IMR-90 (cell line): ENCODE results near the gene STAG2.
"Not testable (repeated sequence)": the region's sequence is repeated elsewhere in the genome, so short reads cannot be mapped to it uniquely, and the experiment has no call there.

Experiments
- CEBPB ChIP-seq: IDR thresholded peaks from 2 replicates; pipeline ENCODE4 v1.6.1; 2012; ENCODE audit warnings: low read depth, low read length, improper control_type of control experiment
- CHD1 ChIP-seq: IDR thresholded peaks from 2 replicates; pipeline ENCODE4 v1.6.1; 2012; ENCODE audit warnings: low read depth, low read length, improper control_type of control experiment
- MAFK ChIP-seq: IDR thresholded peaks from 2 replicates; pipeline ENCODE4 v1.6.1; 2012; ENCODE audit warnings: low read depth, low read length, improper control_type of control experiment
- POLR2A ChIP-seq: IDR thresholded peaks from 2 replicates; pipeline ENCODE4 v1.6.1; 2012; ENCODE audit warnings: mild to moderate bottlenecking, low read depth, low read length
- RFX5 ChIP-seq: IDR thresholded peaks from 2 replicates; pipeline ENCODE4 v1.8.0; 2012; ENCODE audit warnings: low read depth, mild to moderate bottlenecking, low read length, moderate library complexity
- TF ChIP-seq, protein P1 (sequence below): conservative IDR thresholded peaks from 2 replicates; pipeline ENCODE4 v1.5.1; 2012; ENCODE audit warnings: mild to moderate bottlenecking, low read depth, low read length, improper control_type of control experiment
- TF ChIP-seq, protein P2 (sequence below): fragments of 150-350 bp; IDR thresholded peaks from 2 replicates; pipeline ENCODE4 v1.6.1; 2017; ENCODE audit warnings: mild to moderate bottlenecking, antibody characterized with exemption, low read length, low read depth

DNA sequence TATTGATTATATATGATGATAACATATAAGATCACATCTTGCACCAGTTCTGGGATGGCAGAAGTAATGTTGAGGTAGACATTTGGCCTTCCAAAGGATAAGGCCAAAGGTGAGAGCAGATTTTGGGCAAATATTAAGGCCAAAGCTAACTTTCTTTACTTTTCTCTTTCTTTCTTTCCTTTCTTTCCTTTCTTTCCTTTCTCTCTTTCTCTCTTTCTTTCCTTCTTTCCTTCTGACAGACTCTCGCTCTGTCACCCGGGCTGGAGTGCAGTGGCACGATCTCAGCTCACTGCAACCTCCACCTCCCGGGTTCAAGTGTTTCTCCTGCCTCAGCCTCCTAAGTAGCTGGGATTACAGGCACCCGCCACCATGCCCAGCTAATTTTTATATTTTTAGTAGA lies 170.9 kb downstream of the STAG2 start:
- TF ChIP-seq RFX5, POLR2A, CHD1, CEBPB, MAFK: not testable (repeated sequence)
- TF ChIP-seq, protein P1, sequence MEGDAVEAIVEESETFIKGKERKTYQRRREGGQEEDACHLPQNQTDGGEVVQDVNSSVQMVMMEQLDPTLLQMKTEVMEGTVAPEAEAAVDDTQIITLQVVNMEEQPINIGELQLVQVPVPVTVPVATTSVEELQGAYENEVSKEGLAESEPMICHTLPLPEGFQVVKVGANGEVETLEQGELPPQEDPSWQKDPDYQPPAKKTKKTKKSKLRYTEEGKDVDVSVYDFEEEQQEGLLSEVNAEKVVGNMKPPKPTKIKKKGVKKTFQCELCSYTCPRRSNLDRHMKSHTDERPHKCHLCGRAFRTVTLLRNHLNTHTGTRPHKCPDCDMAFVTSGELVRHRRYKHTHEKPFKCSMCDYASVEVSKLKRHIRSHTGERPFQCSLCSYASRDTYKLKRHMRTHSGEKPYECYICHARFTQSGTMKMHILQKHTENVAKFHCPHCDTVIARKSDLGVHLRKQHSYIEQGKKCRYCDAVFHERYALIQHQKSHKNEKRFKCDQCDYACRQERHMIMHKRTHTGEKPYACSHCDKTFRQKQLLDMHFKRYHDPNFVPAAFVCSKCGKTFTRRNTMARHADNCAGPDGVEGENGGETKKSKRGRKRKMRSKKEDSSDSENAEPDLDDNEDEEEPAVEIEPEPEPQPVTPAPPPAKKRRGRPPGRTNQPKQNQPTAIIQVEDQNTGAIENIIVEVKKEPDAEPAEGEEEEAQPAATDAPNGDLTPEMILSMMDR: not testable (repeated sequence)
- TF ChIP-seq, protein P2, sequence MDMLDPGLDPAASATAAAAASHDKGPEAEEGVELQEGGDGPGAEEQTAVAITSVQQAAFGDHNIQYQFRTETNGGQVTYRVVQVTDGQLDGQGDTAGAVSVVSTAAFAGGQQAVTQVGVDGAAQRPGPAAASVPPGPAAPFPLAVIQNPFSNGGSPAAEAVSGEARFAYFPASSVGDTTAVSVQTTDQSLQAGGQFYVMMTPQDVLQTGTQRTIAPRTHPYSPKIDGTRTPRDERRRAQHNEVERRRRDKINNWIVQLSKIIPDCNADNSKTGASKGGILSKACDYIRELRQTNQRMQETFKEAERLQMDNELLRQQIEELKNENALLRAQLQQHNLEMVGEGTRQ: not testable (repeated sequence)
